ENCODE measurements around the gene PPARD. TPM values are rescaled to one million over a fixed set of nuclear protein-coding genes. Genes with fewer than 3 reads are reported as not detected.
A peak's percentile ranks its signal among the peaks of the same experiment; 100 is the strongest.

PPARD gene
- total RNA-seq, 1 experiment from 2014 or later, result 24.7 TPM

GRCh38 chr6:35295036-35295435 is 47.3 kb upstream of the PPARD start:
- BruUV-seq (replicated peaks), result no TSS peak
- 0 out of 2 replicates have a peak, but pooled peaks cover 8% of the 10 kb centered on the region for H3K36me3 ChIP-seq (ENCODE audit: low read depth)
- CTCF ChIA-PET, result no interaction called here
- intact Hi-C loops (cut with micrococcal nuclease; ENCODE audit: unreplicated experiment), result loop anchor here (10.0 kb wide), 1 partner anchor 800 kb away; no protein-coding TSS in a partner anchor
- TF ChIP-seq EZH2 (IDR thresholded peaks at IDR 0.05; ENCODE audit: low read depth) (no peak), CTCF (conservative IDR thresholded peaks at IDR 0.05) (no peak)
- DNase-seq, result no peak
- H2AFZ ChIP-seq, result no peak overlapping the region
- H3K4me2 ChIP-seq, result no peak overlapping the region
- H3K4me3 ChIP-seq, result no peak overlapping the region
- peaks cover 14% of the 10 kb centered on the region for H3K4me1 ChIP-seq (replicated peaks; ENCODE audit: insufficient read depth)
- H4K20me1 ChIP-seq (ENCODE audit: insufficient read depth), result no peaks in the 10 kb centered on the region
- no peaks in the 10 kb centered on the region for H3K9me2 ChIP-seq (ENCODE audit: insufficient read depth)
- no peaks in the 10 kb centered on the region; the same call in 1 of the 2 replicates for H3K79me2 ChIP-seq (ENCODE audit: low read depth)
- H3F3A ChIP-seq (ENCODE audit: insufficient read depth, low read depth), result no peaks in the 10 kb centered on the region
- no peak overlapping the region for H3K27ac ChIP-seq
- no peaks in the 10 kb centered on the region for H3K9me3 ChIP-seq (ENCODE audit: insufficient read depth, low read depth)
- H3K27me3 ChIP-seq (ENCODE audit: insufficient read depth, low read depth), result no peaks in the 10 kb centered on the region
- POLR2A ChIA-PET (ENCODE audit: unreplicated experiment), result no interaction called here

- Histone ChIP-seq H3K4me3 (no peak overlapping the region), H3K9me3 (ENCODE audit: insufficient read depth, low read depth) (no peaks in the 10 kb centered on the region), H3K27me3 (ENCODE audit: insufficient read depth, low read depth) (no peaks in the 10 kb centered on the region), H3K36me3 (ENCODE audit: low read depth) (0 out of 2 replicates have a peak, but pooled peaks cover under 1% of the 10 kb centered on the region), H4K20me1 (ENCODE audit: insufficient read depth) (no peaks in the 10 kb centered on the region), H2AFZ (no peak overlapping the region), H3K4me2 (no peak overlapping the region), H3F3A (ENCODE audit: insufficient read depth, low read depth) (no peaks in the 10 kb centered on the region), H3K9me2 (ENCODE audit: insufficient read depth) (no peaks in the 10 kb centered on the region), H3K79me2 (ENCODE audit: low read depth) (no peaks in the 10 kb centered on the region; the same call in 1 of the 2 replicates), H3K27ac (no peak overlapping the region), H3K4me1 (replicated peaks; ENCODE audit: insufficient read depth) (peaks cover 14% of the 10 kb centered on the region)
- no TSS peak for BruUV-seq (replicated peaks)
- TF ChIP-seq EZH2 (IDR thresholded peaks at IDR 0.05; ENCODE audit: low read depth) (no peak), CTCF (conservative IDR thresholded peaks at IDR 0.05) (no peak)
- intact Hi-C loops (cut with micrococcal nuclease; ENCODE audit: unreplicated experiment), result loop anchor here (2.0 to 10.0 kb wide), 3 partner anchors 287 to 799 kb away; partner anchors contain the start of gene ARMC12
- ChIA-PET POLR2A (ENCODE audit: unreplicated experiment) (interaction anchor here (0.6 kb wide), 1 partner anchor 296 kb away, joined by 4 read pairs; no protein-coding TSS in a partner anchor), CTCF (interaction anchor here (0.6 to 1.0 kb wide), 3 partner anchors 154 to 229 kb away, joined by 3 to 8 read pairs (median 3); partner anchors contain the start of gene RPL10A)
- no peak for DNase-seq
These were observed 46.6 kb upstream of the PPARD start for GRCh38 chr6:35295521-35296315.

GRCh38 chr6:35296931-35297600 is 45.3 kb upstream of the PPARD start:
- Histone ChIP-seq H2AFZ (peak overlapping the region; percentile 54; the same call in 1 of the 2 replicates), H3K27ac (no peak overlapping the region), H3K79me2 (ENCODE audit: low read depth) (no peaks in the 10 kb centered on the region; the same call in 1 of the 2 replicates), H3K4me3 (peak overlapping the region; percentile 66; the same call in 1 of the 2 replicates), H4K20me1 (ENCODE audit: insufficient read depth) (no peaks in the 10 kb centered on the region), H3K9me2 (ENCODE audit: insufficient read depth) (no peaks in the 10 kb centered on the region), H3K4me2 (peak overlapping the region; percentile 98), H3K36me3 (ENCODE audit: low read depth) (no peaks in the 10 kb centered on the region), H3K9me3 (ENCODE audit: insufficient read depth, low read depth) (no peaks in the 10 kb centered on the region), H3K27me3 (ENCODE audit: insufficient read depth, low read depth) (no peaks in the 10 kb centered on the region), H3K4me1 (replicated peaks; ENCODE audit: insufficient read depth) (peaks cover 15% of the 10 kb centered on the region), H3F3A (ENCODE audit: insufficient read depth, low read depth) (peaks cover 4% of the 10 kb centered on the region; the same call in 1 of the 2 replicates)
- DNase-seq, result no peak
- ChIA-PET POLR2A (ENCODE audit: unreplicated experiment) (interaction anchor here (0.6 kb wide), 1 partner anchor 462 kb away, joined by 5 read pairs; no protein-coding TSS in a partner anchor), CTCF (interaction anchor here (0.6 to 1.0 kb wide), 5 partner anchors 152 to 1311 kb away, joined by 3 to 6 read pairs (median 4); no protein-coding TSS in a partner anchor)
- BruUV-seq (replicated peaks), result no TSS peak
- no peak for TF ChIP-seq EZH2 (IDR thresholded peaks at IDR 0.05; ENCODE audit: low read depth)
- no peak for TF ChIP-seq CTCF (conservative IDR thresholded peaks at IDR 0.05)
- intact Hi-C loops (cut with micrococcal nuclease; ENCODE audit: unreplicated experiment), result loop anchor here (1.0 to 10.0 kb wide), 7 partner anchors 45 to 798 kb away; partner anchors contain the start of genes ARMC12, PPARD and RPL10A

Data from PC-9 (cell line).